NCI-H146 treated with DMSO at 0.1 percent for 48 hours (cell line): Measurements from ENCODE around the gene GTF2F2.
"Not testable (repeated sequence)": the region's sequence is repeated elsewhere in the genome, so short reads cannot be mapped to it uniquely, and the experiment has no call there.

Source experiments
- DNase-seq: peaks from one replicate; lab custom pipeline; 2025; ENCODE audit not compliant: unreplicated experiment; lab: John Stamatoyannopoulos, UW

The GTF2F2 gene

GRCh38 chr13:45178349-45179162 is 58.2 kb downstream of the GTF2F2 start:
- no peak for DNase-seq

GRCh38 chr13:45179428-45179827 is 59.1 kb downstream of the GTF2F2 start:
- DNase-seq: no peak

GRCh38 chr13:45180303-45180702 is 60.0 kb downstream of the GTF2F2 start:
- DNase-seq: no peak

GRCh38 chr13:45180713-45181601 is 60.6 kb downstream of the GTF2F2 start:
- DNase-seq: no peak

- DNase-seq: no peak
Observed at GRCh38 chr13:45184693-45185092, 64.4 kb downstream of the GTF2F2 start.

GRCh38 chr13:45185286-45185685 is 65.0 kb downstream of the GTF2F2 start:
- no peak for DNase-seq

- not testable (repeated sequence) for DNase-seq
Observed at GRCh38 chr13:45189077-45189476, 68.8 kb downstream of the GTF2F2 start.

GRCh38 chr13:45189511-45189910 is 69.2 kb downstream of the GTF2F2 start:
- not testable (repeated sequence) for DNase-seq

- DNase-seq: no peak
Observed at GRCh38 chr13:45191874-45192273, 71.6 kb downstream of the GTF2F2 start.

- DNase-seq: no peak
Observed at GRCh38 chr13:45194081-45194939, 74.0 kb downstream of the GTF2F2 start.

GRCh38 chr13:45195421-45195820 is 75.1 kb downstream of the GTF2F2 start:
- DNase-seq: no peak

GRCh38 chr13:45196096-45196495 is 75.8 kb downstream of the GTF2F2 start:
- no peak for DNase-seq

GRCh38 chr13:45196622-45197021 is 76.3 kb downstream of the GTF2F2 start:
- DNase-seq: no peak

GRCh38 chr13:45198041-45198440 is 77.7 kb downstream of the GTF2F2 start:
- DNase-seq: no peak

GRCh38 chr13:45198924-45199323 is 78.6 kb downstream of the GTF2F2 start:
- no peak for DNase-seq

GRCh38 chr13:45199711-45200110 is 79.4 kb downstream of the GTF2F2 start:
- no peak for DNase-seq

GRCh38 chr13:45200701-45201232 is 80.5 kb downstream of the GTF2F2 start, which contains the start of gene KCTD4:
TSS of gene KCTD4 (minus strand) at chr13:45201045. CDS start at chr13:45194567, 6,478 bp downstream.
- DNase-seq: no peak

- no peak for DNase-seq
Observed at GRCh38 chr13:45205124-45205523, 84.8 kb downstream of the GTF2F2 start.

GRCh38 chr13:45206340-45206739 is 86.0 kb downstream of the GTF2F2 start:
- DNase-seq: no peak

- DNase-seq: peak; percentile 11
Observed at GRCh38 chr13:45207319-45207718, 87.0 kb downstream of the GTF2F2 start.

- no peak for DNase-seq
Observed at GRCh38 chr13:45208132-45208531, 87.8 kb downstream of the GTF2F2 start.
